NCI-H748 (cell line): ENCODE results near the gene TMEM183A.
A peak's percentile ranks its signal among the peaks of the same experiment; 100 is the strongest.
"Not testable (repeated sequence)": the region's sequence is repeated elsewhere in the genome, so short reads cannot be mapped to it uniquely, and the experiment has no call there.

Experiments
- DNase-seq: peaks from one replicate; lab custom pipeline; 2025; ENCODE audit not compliant: unreplicated experiment; lab: John Stamatoyannopoulos, UW

TMEM183A gene

GRCh38 chr1:202986120-202986519 lies 21.1 kb upstream of the TMEM183A start:
- DNase-seq: not testable (repeated sequence)

DNA sequence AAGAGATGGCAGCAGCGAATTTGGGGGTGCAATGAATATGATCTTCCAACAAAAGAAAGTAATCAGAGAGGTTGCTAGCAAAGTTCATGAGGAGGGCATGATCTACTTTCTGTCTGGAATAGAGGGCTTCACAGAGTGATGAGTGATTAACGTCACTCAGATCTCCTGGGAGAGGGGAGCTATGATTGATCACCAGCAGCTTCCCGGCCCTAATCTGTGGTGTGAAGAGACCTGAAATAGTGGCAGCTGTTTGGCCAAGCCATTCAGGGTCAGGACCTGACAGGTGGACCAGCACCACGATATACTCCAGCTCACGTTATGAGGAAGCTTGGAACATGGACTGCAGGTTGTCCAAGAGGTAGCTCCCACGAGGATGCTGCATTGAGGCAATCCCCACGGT lies 19.9 kb upstream of the TMEM183A start:
- no peak for DNase-seq

DNA sequence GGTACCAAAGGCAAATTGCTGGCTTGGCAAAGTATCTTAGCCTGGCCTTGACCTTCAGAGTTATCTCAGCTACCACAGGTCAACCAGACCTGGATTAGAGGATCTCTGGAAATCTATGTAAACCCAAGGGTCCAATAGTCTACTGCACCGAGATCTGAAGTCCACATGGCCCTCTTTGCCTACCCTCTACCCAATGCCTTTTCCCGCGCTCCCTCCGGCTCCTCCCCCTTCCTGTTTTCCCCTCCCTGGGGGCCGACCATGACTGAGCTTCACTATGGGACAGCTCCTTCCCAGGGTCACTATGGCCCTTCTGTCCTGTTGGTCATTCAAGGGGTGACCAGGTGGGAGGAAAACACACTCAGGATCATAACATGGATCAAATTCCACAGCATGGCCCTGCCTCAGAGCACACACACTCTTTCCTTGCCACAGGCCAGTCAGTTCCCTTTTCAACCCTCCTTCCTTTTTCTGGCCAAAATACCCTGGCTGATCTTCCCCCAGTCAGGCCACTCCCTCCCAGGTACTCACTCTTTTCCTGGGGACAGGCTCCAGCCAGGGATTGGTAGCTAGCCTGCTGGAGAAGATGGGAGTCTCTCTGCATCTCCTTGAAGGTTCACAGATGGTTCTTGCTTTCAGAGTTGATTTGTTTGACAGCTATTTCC lies 19.1 kb upstream of the TMEM183A start:
- no peak for DNase-seq

- no peak for DNase-seq
Measured at GRCh38 chr1:202989879-202990278, 17.3 kb upstream of the TMEM183A start.

DNA sequence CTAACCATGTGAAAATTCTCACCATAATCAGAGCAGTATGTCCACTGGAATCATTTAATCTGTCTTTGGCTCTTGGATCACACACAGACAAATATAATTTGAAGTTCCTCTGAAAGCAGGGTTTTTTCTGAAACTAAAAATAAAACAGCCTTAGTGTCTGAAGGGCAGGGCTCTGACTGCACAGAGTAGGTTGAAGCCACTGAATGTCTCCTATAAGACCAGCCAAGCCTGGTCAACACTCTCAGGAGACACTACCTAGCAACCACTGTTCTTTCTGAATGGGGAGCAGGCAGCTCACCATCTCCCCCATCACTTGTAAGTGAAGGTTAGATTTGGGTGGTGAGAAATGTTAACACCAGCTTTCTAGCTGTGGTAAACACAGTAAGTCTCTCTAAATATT lies 16.1 kb upstream of the TMEM183A start:
- no peak for DNase-seq

DNA sequence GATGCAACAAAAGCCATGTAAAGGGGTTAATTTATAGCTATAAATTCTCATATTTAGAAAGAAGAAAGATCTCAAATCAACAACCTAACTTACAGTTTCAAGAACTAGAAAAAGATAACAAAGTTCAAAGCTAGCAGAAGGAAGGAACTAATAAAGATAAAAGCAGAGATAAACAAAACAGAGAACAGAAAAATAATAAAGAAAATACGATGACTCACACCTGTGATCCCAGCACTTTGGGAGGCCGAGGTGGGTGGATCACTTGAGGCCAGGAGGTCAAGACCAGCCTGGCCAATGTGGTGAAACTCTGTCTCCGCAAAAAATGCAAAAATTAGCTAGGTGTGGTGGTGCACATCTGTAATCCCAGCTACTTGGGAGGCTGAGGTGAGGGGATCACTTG lies 12.4 kb upstream of the TMEM183A start:
- DNase-seq: no peak

GRCh38 chr1:202998836-202999750 lies 8.1 kb upstream of the TMEM183A start:
- DNase-seq: peak; percentile 45

GRCh38 chr1:203000217-203000944 lies 6.8 kb upstream of the TMEM183A start:
- DNase-seq: no peak

GRCh38 chr1:203001986-203002385 lies 5.2 kb upstream of the TMEM183A start:
- DNase-seq: no peak

DNA sequence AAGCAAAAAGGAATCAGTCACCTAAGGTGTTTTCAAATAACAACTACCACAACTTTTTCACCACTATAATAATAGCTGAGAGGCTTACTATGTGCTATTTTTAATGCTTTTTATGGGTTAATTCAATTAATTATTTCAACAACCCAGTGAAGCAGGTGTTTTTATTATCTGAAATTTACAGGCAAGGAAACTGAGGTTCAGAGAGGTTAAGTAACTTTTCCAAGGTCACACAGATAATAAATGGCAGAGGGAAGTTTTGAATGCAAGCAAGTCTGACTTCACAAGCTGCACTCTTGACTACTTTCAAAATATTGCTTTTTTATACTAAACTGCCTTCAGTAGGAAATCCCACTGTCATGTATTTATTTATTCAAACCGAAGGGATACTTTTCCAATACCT lies 4.2 kb upstream of the TMEM183A start:
- no peak for DNase-seq

DNA sequence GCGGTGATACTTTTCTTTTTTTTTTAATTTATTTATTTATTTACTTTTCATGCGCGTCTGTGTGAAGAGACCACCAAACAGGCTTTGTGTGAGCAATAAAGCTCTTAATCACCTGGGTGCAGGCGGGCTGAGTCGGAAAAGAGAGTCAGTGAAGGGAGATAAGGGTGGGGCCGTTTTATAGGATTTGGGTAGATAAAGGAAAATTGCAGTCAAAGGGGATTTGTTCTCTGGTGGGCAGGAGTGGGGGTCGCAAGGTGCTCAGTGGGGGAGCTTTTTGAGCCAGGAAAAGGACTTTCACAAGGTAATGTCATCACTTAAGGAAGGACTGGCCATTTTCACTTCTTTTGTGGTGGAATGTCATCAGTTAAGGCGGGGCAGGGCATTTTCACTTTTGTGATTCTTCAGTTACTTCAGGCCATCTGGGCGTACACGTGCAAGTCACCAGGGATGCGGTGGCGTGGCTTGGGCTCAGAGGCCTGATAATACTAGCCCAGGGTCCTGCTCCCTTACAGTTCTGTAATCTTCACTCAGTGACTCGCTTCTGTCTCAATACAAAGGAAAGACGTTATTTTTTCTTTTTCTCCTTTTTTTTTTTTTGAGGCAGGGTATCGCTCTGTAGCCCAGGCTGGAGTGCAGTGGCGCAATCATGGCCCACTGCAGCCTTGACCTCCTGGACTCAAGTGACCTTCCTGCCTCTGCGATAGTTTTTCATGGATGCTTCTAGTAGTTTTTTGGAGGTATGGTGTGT lies 1.6 kb upstream of the TMEM183A start:
- DNase-seq: not testable (repeated sequence)

- DNase-seq: no peak
Measured at GRCh38 chr1:203009185-203009584, 2.0 kb downstream of the TMEM183A start.

GRCh38 chr1:203011582-203011981 lies 4.4 kb downstream of the TMEM183A start:
- DNase-seq: no peak

GRCh38 chr1:203017061-203017460 lies 9.9 kb downstream of the TMEM183A start:
- DNase-seq: no peak

- DNase-seq: no peak
Measured at GRCh38 chr1:203017692-203018091, 10.5 kb downstream of the TMEM183A start.

DNA sequence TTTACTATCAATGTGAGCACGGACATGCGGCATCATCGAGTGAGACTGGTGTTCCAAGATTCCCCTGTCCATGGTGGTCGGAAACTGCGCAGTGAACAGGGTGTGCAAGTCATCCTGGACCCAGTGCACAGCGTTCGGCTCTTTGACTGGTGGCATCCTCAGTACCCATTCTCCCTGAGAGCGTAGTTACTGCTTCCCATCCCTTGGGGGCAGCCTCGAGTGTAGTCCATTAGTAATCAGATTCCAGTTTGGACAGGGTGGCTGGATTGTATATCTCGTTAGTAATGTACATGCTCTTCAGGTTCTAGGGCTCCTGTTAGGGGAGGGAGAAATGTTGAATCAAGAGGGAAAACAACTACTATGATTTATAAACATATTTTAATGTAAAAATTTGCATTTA lies 15.7 kb downstream of the TMEM183A start:
- not testable (repeated sequence) for DNase-seq

DNA sequence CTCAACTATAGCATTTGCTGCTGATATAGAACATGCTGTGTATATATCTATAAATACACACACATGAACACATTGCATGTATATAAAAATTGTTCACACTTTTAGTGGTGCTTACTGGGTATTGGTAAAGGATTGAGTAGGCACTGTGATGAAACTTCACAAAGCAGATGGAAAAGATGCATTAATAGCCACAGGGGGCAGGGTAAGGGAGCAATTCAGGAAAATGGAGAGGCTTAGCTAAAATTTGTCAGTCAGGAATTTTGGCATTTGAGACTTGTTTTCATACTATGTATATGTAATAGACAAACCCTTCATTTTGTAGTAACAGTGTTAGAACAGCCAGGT lies 18.5 kb downstream of the TMEM183A start:
- no peak for DNase-seq

- peak; percentile 86 for DNase-seq
Measured at GRCh38 chr1:203026031-203026665, 19.0 kb downstream of the TMEM183A start, which contains the start of gene PPFIA4. Gene PPFIA4 (plus strand): TSS chr1:203026491. CDS start chr1:203039009, 12,518 bp downstream.

- no peak for DNase-seq
Measured at GRCh38 chr1:203026666-203027663, 19.8 kb downstream of the TMEM183A start.
